ENCODE results near the gene PROCA1. TPM values are rescaled to one million over a fixed set of nuclear protein-coding genes. Genes with fewer than 3 reads are reported as not detected.

PROCA1 gene
- total and polyA plus RNA-seq, 2 of the 8 experiments (the other 6 are each of a cell fraction or from before 2014, with no cell fraction given): 21.2 to 26.3 TPM

GRCh38 chr17:28743243-28744103, 31.8 kb upstream of the PROCA1 start, which contains the start of gene TRAF4 (continued):
- TF ChIP-seq CTCF (IDR thresholded peaks at IDR 0.05; ENCODE audit: control extremely low read depth in 1 of 3, insufficient read depth in 1 of 3, low read depth in 1 of 3, low read length in 3 of 3): peak in 2 of 3 experiments; percentile 8 to 17; a peak in 2 of 4 replicates
- peak; percentile 50; the same call in 1 of the 2 replicates for TF ChIP-seq SP1 (IDR thresholded peaks at IDR 0.05; ENCODE audit: low read depth, low read length)
- peak; percentile 71; the same call in 1 of the 2 replicates for TF ChIP-seq MAX (IDR thresholded peaks at IDR 0.05)
- peak; percentile 36; the same call in 1 of the 2 replicates for TF ChIP-seq POLR2AphosphoS5 (IDR thresholded peaks at IDR 0.05; ENCODE audit: low read depth, low read length)
- TF ChIP-seq ZNF274 (IDR thresholded peaks at IDR 0.05; ENCODE audit: borderline replicate concordance, extremely low read depth, low read length): no peak
- TF ChIP-seq BACH1 (IDR thresholded peaks at IDR 0.05; ENCODE audit: low read length): peak; percentile 28; the same call in 1 of the 2 replicates
- TF ChIP-seq POLR2A (IDR thresholded peaks at IDR 0.05; ENCODE audit: control extremely low read depth in 1 of 2, low read depth in 2 of 2, low read length in 2 of 2): peak; percentile 84 to 94; a peak in 2 of 3 replicates
- no peak for TF ChIP-seq NANOG (IDR thresholded peaks at IDR 0.05; ENCODE audit: insufficient read depth, low read depth, low read length, poor library complexity, severe bottlenecking)
- TF ChIP-seq TEAD4 (IDR thresholded peaks at IDR 0.05; ENCODE audit: low read depth, low read length): 0 out of 2 replicates have a peak, but pooled peaks have one; percentile 15
- peak; percentile 55; the same call in 1 of the 2 replicates for TF ChIP-seq ATF2 (IDR thresholded peaks at IDR 0.05; ENCODE audit: low read length)
- TF ChIP-seq EGR1 (IDR thresholded peaks at IDR 0.05; ENCODE audit: borderline replicate concordance, low read depth, low read length): peak; percentile 29; the same call in 1 of the 2 replicates
- TF ChIP-seq CBX5 (IDR thresholded peaks at IDR 0.05; ENCODE audit: low read depth, low read length): no peak
- TF ChIP-seq EP300 (IDR thresholded peaks at IDR 0.05; ENCODE audit: borderline replicate concordance in 1 of 2, low read depth in 2 of 2, low read length in 2 of 2): no peak
- peak; percentile 93 for TF ChIP-seq TAF1 (IDR thresholded peaks at IDR 0.05; ENCODE audit: low read depth, low read length)
